Measurements from ENCODE around the gene ERF. TPM values are rescaled to one million over a fixed set of nuclear protein-coding genes. Genes with fewer than 3 reads are reported as not detected.

The ERF gene
- total and polyA plus RNA-seq, 7 donors, result 7.1 to 13.5 (median 11.4) TPM

- TF ChIP-seq CTCF (IDR thresholded peaks at IDR 0.05), result no peak
- 96 to 97% (median 97%) methylated on average over 3 of the region's 3 CpGs for WGBS, 3 donors
- DNase-seq (no peak), ATAC-seq (no peak)
- Histone ChIP-seq H3K4me3 (peak overlapping the region; percentile 83), H3K36me3 (ENCODE audit: insufficient read depth in 1 of 2, low read depth in 1 of 2) (peaks cover 0 to 43% of the 10 kb centered on the region in 2 donors), H3K27ac (peak overlapping the region; percentile 93), H3K9me3 (no peaks in the 10 kb centered on the region), H3K27me3 (ENCODE audit: insufficient read depth in 3 of 3, low read length in 2 of 3) (no peaks in the 10 kb centered on the region), H3K4me1 (peaks cover 36% of the 10 kb centered on the region)
- intact Hi-C loops (cut with DNase I), result no loop called here
These were observed 13.6 kb downstream of the ERF start for GRCh38 chr19:42241279-42241678.

- peaks cover 3 to 59% of the 10 kb centered on the region in 2 donors for H3K36me3 ChIP-seq (ENCODE audit: insufficient read depth in 1 of 2, low read depth in 1 of 2)
- H3K27me3 ChIP-seq (ENCODE audit: insufficient read depth in 3 of 3, low read length in 2 of 3), result no peaks in the 10 kb centered on the region
- H3K27ac ChIP-seq, result no peak overlapping the region
- H3K4me1 ChIP-seq, result peaks cover 23% of the 10 kb centered on the region
- intact Hi-C loops (cut with DNase I), result no loop called here
- no peak for TF ChIP-seq CTCF (IDR thresholded peaks at IDR 0.05)
- no peaks in the 10 kb centered on the region for H3K9me3 ChIP-seq
- 74 to 85% (median 80%) methylated on average over 10 of the region's 10 CpGs for WGBS, 3 donors
- no peak overlapping the region for H3K4me3 ChIP-seq
- DNase-seq (no peak), ATAC-seq (no peak)
These were observed 15.2 kb downstream of the ERF start for GRCh38 chr19:42239544-42240220.

- H3K4me3 ChIP-seq, result no peak overlapping the region
- no peaks in the 10 kb centered on the region for H3K27me3 ChIP-seq (ENCODE audit: insufficient read depth in 3 of 3, low read length in 2 of 3)
- H3K9me3 ChIP-seq, result no peaks in the 10 kb centered on the region
- no peak overlapping the region for H3K27ac ChIP-seq
- intact Hi-C loops (cut with DNase I), result no loop called here
- 83 to 93% (median 89%) methylated on average over 5 of the region's 5 CpGs for WGBS, 3 donors
- peaks cover 8 to 97% of the 10 kb centered on the region in 2 donors for H3K36me3 ChIP-seq (ENCODE audit: insufficient read depth in 1 of 2, low read depth in 1 of 2)
- H3K4me1 ChIP-seq, result peaks cover 3% of the 10 kb centered on the region
- no peak for ATAC-seq
- no peak for TF ChIP-seq CTCF (IDR thresholded peaks at IDR 0.05)
- DNase-seq, result no peak
These were observed 19.7 kb downstream of the ERF start for GRCh38 chr19:42235181-42235580.

- no peak overlapping the region for H3K27ac ChIP-seq
- intact Hi-C loops (cut with DNase I), result no loop called here
- ATAC-seq, result no peak
These were observed 20.6 kb downstream of the ERF start for GRCh38 chr19:42234364-42234763.

More at GRCh38 chr19:42234364-42234763, 20.6 kb downstream of the ERF start:
- no peaks in the 10 kb centered on the region for H3K9me3 ChIP-seq
- no peaks in the 10 kb centered on the region for H3K4me1 ChIP-seq
- H3K4me3 ChIP-seq, result no peak overlapping the region
- DNase-seq, result no peak
- 92 to 93% (median 93%) methylated on average over 11 of the region's 11 CpGs for WGBS, 3 donors
- H3K36me3 ChIP-seq (ENCODE audit: insufficient read depth in 1 of 2, low read depth in 1 of 2), result peaks cover 8 to 97% of the 10 kb centered on the region in 2 donors
- no peak for TF ChIP-seq CTCF (IDR thresholded peaks at IDR 0.05)
- H3K27me3 ChIP-seq (ENCODE audit: insufficient read depth in 3 of 3, low read length in 2 of 3), result no peaks in the 10 kb centered on the region

Data from psoas muscle (tissue), 8 donors.